ENCODE measurements around the gene VEPH1.

The VEPH1 gene

GRCh38 chr3:157300094-157300493 is 203.1 kb downstream of the VEPH1 start:
- DNase-seq (ENCODE audit: low read depth, low spot score) = no peak
- ChIA-PET POLR2A (no interaction called here), CTCF (no interaction called here)
- H3K4me3 ChIP-seq (ENCODE audit: low read depth, low read length) = no peak overlapping the region
- TF ChIP-seq CTCF (IDR thresholded peaks at IDR 0.05; ENCODE audit: insufficient read depth, low read length, missing control alignments) = no peak

GRCh38 chr3:157297328-157297915 is 205.8 kb downstream of the VEPH1 start:
- ChIA-PET POLR2A (no interaction called here), CTCF (interaction anchor here (1.0 kb wide), 1 partner anchor 60 kb away, joined by 3 read pairs; no protein-coding TSS in a partner anchor)
- no peak overlapping the region for H3K4me3 ChIP-seq (ENCODE audit: low read depth, low read length)
- no peak for TF ChIP-seq CTCF (IDR thresholded peaks at IDR 0.05; ENCODE audit: insufficient read depth, low read length, missing control alignments)
- DNase-seq (ENCODE audit: low read depth, low spot score) = no peak

- TF ChIP-seq CTCF (IDR thresholded peaks at IDR 0.05; ENCODE audit: insufficient read depth, low read length, missing control alignments) = no peak
- no peak for DNase-seq (ENCODE audit: low read depth, low spot score)
- ChIA-PET POLR2A (no interaction called here), CTCF (interaction anchor here (1.0 to 1.5 kb wide), 3 partner anchors 8 to 93 kb away, joined by 3 to 4 read pairs (median 3); no protein-coding TSS in a partner anchor)
- no peak overlapping the region for H3K4me3 ChIP-seq (ENCODE audit: low read depth, low read length)
These were observed 208.3 kb downstream of the VEPH1 start for GRCh38 chr3:157294953-157295352.

- ChIA-PET CTCF (interaction anchor here (0.6 to 1.2 kb wide), 3 partner anchors 8 to 92 kb away, joined by 3 to 5 read pairs (median 3); no protein-coding TSS in a partner anchor), POLR2A (no interaction called here)
- TF ChIP-seq CTCF (IDR thresholded peaks at IDR 0.05; ENCODE audit: insufficient read depth, low read length, missing control alignments) = no peak
- H3K4me3 ChIP-seq (ENCODE audit: low read depth, low read length) = no peak overlapping the region
- DNase-seq (ENCODE audit: low read depth, low spot score) = no peak
These were observed 208.7 kb downstream of the VEPH1 start for GRCh38 chr3:157294491-157294890.

- ChIA-PET POLR2A (interaction anchor here (0.8 kb wide), 1 partner anchor 146 kb away, joined by 3 read pairs; no protein-coding TSS in a partner anchor), CTCF (interaction anchor here (0.7 to 1.6 kb wide), 2 partner anchors 40 to 89 kb away, joined by 3 to 6 read pairs; no protein-coding TSS in a partner anchor)
- DNase-seq (ENCODE audit: low read depth, low spot score) = peak; percentile 33
- no peak for TF ChIP-seq CTCF (IDR thresholded peaks at IDR 0.05; ENCODE audit: insufficient read depth, low read length, missing control alignments)
- H3K4me3 ChIP-seq (ENCODE audit: low read depth, low read length) = no peak overlapping the region
These were observed 212.4 kb downstream of the VEPH1 start for GRCh38 chr3:157290766-157291165.

GRCh38 chr3:157285966-157286365 is 217.2 kb downstream of the VEPH1 start:
- no peak for TF ChIP-seq CTCF (IDR thresholded peaks at IDR 0.05; ENCODE audit: insufficient read depth, low read length, missing control alignments)
- ChIA-PET POLR2A (no interaction called here), CTCF (interaction anchor here (1.3 to 1.4 kb wide), 2 partner anchors 9 to 207 kb away, joined by 3 read pairs; no protein-coding TSS in a partner anchor)
- H3K4me3 ChIP-seq (ENCODE audit: low read depth, low read length) = no peak overlapping the region
- no peak for DNase-seq (ENCODE audit: low read depth, low spot score)

Measured in AG04449 (cell line).